HCT116 (cell line): ENCODE measurements around the gene RXRA.

Experiments
- EZH2 ChIP-seq: fragments of 200-600 bp; sonication (generic); IDR thresholded peaks from 2 replicates; pipeline ENCODE4 v1.6.1; 2017; ENCODE audit warnings: antibody characterized with exemption, mixed run types
- SIN3A ChIP-seq: IDR thresholded peaks from 2 replicates; pipeline ENCODE4 v1.6.1; 2012; ENCODE audit warnings: low read depth

- TF ChIP-seq EZH2 (no peak), SIN3A (no peak)
These were observed 79.3 kb downstream of the RXRA start for GRCh38 chr9:134405527-134405926.
